ENCODE measurements around the gene SAP30L. TPM values are rescaled to one million over a fixed set of nuclear protein-coding genes. Genes with fewer than 3 reads are reported as not detected.

Gene SAP30L, protein sequence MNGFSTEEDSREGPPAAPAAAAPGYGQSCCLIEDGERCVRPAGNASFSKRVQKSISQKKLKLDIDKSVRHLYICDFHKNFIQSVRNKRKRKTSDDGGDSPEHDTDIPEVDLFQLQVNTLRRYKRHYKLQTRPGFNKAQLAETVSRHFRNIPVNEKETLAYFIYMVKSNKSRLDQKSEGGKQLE
- total RNA-seq (10 to 100 TPM; 28.8 to 43.5 (median 36.7) TPM), polyA plus RNA-seq (10 to 100 TPM; 17.4 to 21.6 (median 19.4) TPM)
- long read RNA-seq, donor 1, full-length matches to known transcripts = 10 of 10 reads
- long read RNA-seq, donor 1, partial matches to known transcripts = 0 of 10 reads
- long read RNA-seq, donor 1, other reads (novel, unspliced or antisense) = 0 of 10 reads
- long read RNA-seq, donor 2, full-length matches to known transcripts = 13 of 13 reads
- long read RNA-seq, donor 2, partial matches to known transcripts = 0 of 13 reads
- long read RNA-seq, donor 2, other reads (novel, unspliced or antisense) = 0 of 13 reads

DNA sequence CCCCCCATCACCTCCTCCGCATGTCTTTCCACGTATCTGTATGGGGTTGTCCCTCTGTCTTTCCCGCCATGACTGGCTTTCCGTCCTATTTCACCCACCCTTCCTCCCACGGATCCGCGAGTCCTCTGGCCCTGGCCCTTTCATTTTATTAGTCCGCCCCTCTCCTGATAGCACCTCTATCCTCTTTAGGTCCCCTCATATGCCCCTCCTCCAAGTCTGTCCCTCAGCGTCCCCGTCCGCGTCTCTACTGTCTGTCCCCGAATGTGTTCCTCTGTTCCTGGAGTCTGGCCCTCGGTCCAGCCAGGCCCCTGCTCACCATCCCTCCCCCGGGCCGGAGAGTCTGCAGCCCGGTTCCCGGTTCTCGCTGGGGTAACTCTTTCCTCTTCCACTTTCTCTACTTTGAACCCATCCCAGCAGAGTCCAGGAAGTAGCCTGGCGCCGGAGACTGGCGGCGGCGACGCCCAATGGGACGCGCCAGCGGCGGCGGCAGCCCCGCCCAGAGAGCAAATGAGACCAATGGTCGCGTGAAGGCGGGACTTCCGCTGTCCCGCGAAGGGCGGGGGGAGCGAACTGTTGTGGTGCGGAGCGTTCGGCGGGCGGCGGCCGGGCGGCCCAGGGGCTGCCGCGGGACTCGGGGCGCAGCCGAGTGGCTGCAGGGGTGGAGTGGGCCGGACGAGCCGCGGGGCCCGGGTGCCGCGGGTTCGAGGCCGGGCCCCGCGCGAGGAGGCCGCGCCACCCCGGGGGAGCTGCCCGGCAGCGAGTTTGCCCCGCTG is at the start of gene SAP30L:
Gene SAP30L (plus strand): TSS at position 576 of the 773 bp plus-strand sequence. CDS start 608 bp downstream, outside the sequence.
- Histone ChIP-seq H3K36me3 (peaks cover 2 to 34% (median 19%) of the 10 kb centered on the region in 6 donors), H3K27ac (peak within 1 kb of the TSS; percentile 81 to 95 (median 85)), H3K27me3 (replicated peaks in 1 of 7) (no peaks in the 10 kb centered on the region), H3K4me1 (peaks cover 19 to 64% (median 52%) of the 10 kb centered on the region in 6 donors), H3K4me3 (peak within 1 kb of the TSS; percentile 89 to 99 (median 98)), H3K9me3 (no peaks in the 10 kb centered on the region)
- WGBS, 5 donors = 0 to 1% (median 0%) methylated on average over 30 to 70 of the region's 70 CpGs
- DNase-seq = peak; percentile 97
- TF ChIP-seq, protein P1, sequence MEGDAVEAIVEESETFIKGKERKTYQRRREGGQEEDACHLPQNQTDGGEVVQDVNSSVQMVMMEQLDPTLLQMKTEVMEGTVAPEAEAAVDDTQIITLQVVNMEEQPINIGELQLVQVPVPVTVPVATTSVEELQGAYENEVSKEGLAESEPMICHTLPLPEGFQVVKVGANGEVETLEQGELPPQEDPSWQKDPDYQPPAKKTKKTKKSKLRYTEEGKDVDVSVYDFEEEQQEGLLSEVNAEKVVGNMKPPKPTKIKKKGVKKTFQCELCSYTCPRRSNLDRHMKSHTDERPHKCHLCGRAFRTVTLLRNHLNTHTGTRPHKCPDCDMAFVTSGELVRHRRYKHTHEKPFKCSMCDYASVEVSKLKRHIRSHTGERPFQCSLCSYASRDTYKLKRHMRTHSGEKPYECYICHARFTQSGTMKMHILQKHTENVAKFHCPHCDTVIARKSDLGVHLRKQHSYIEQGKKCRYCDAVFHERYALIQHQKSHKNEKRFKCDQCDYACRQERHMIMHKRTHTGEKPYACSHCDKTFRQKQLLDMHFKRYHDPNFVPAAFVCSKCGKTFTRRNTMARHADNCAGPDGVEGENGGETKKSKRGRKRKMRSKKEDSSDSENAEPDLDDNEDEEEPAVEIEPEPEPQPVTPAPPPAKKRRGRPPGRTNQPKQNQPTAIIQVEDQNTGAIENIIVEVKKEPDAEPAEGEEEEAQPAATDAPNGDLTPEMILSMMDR (IDR thresholded peaks at IDR 0.05 in 8 of 11, conservative IDR thresholded peaks at IDR 0.05 in 3 of 11) = peak in 1 of 11 experiments; percentile 39
- TF ChIP-seq POLR2A (IDR thresholded peaks at IDR 0.05) (peak in 2 of 3 donors; percentile 70 to 82), POLR2AphosphoS5 (IDR thresholded peaks at IDR 0.05) (peak; percentile 93 to 96 (median 94))
- intact Hi-C loops (cut with DNase I; ENCODE audit: low total_unique reads) = loop anchor here (10.0 kb wide), 1 partner anchor 309 kb away; the partner anchor contains the start of gene LARP1

DNA sequence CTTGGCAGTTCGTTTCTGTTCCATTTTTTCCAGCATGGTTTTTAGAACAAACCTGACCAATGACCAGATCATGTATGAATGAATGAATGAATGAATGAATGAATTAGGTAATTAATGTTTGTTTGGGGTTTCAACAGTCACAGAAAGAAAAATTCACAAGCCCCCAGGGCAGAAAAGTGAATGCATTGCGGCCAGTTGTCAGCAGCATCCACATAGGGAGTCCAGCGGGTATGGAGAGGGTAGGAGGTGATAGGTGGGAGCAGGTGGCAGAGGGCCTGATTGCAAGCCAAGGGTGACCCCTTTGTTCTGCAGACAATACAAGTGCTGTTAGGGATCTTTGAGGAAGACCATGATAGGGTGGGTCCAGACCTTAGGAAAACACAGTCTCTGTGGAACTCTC is 49.7 kb upstream of the SAP30L start:
- H3K36me3 ChIP-seq = peaks cover 0 to 64% (median 2%) of the 10 kb centered on the region in 6 donors
- TF ChIP-seq, protein P1 (IDR thresholded peaks at IDR 0.05 in 8 of 11, conservative IDR thresholded peaks at IDR 0.05 in 3 of 11) = no peak
- no peak for TF ChIP-seq POLR2A (IDR thresholded peaks at IDR 0.05)
- no peaks in the 10 kb centered on the region for H3K27me3 ChIP-seq (replicated peaks in 1 of 7)
- no peaks in the 10 kb centered on the region for H3K9me3 ChIP-seq
- H3K4me3 ChIP-seq = no peak overlapping the region
- intact Hi-C loops (cut with DNase I; ENCODE audit: low total_unique reads) = no loop called here
- H3K4me1 ChIP-seq = peaks cover 0 to 37% (median 10%) of the 10 kb centered on the region in 6 donors
- no peak overlapping the region for H3K27ac ChIP-seq
- no peak for DNase-seq
- WGBS, 5 donors = 76 to 93% (median 77%) methylated on average over 3 of the region's 3 CpGs

DNA sequence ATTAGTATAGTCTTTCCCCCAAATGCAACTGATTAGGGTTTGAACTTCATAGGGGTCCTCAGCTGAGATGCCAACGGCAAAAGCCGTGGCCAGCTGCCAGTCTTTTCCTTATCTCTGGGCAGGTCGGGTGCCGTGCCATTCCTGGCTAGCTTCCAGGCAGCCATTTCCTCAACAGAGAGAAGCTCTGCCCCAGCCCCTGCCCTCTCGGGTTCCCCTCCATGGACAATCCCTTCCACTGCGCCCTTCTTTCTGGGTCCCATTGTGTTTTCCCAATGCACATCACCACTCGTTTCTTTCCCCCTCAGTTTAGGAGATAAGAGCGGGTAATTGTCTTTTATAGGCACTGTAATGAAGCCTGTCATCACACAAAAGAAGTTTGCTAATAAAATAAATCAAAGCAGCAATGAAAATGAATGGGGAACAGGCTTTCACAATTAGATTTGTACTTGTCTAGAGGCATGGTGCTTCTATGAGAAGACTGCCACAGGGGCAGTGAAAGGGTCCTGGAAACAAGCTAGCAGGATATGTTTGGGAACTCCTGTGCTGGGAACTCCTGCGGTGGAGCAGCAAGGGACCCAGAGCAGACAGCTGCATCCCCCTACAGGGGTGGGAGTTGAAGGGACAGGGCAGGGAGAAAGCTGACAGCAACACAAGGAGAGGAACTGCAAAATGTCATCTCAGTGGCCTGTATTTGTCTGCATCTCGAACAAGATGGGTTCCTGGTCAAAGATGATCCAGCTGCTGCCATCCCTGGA is 48.0 kb upstream of the SAP30L start:
- H3K4me1 ChIP-seq = peaks cover 0 to 37% (median 10%) of the 10 kb centered on the region in 6 donors
- TF ChIP-seq POLR2A (IDR thresholded peaks at IDR 0.05) (no peak), POLR2AphosphoS5 (IDR thresholded peaks at IDR 0.05) (peak in 1 of 3 donors; percentile 29)
- TF ChIP-seq, protein P1 (IDR thresholded peaks at IDR 0.05 in 8 of 11, conservative IDR thresholded peaks at IDR 0.05 in 3 of 11) = no peak
- H3K27ac ChIP-seq = no peak overlapping the region
- peaks cover 0 to 51% (median 0%) of the 10 kb centered on the region in 6 donors for H3K36me3 ChIP-seq
- 50 to 70% (median 57%) methylated on average over 9 to 10 of the region's 10 CpGs for WGBS, 5 donors
- H3K4me3 ChIP-seq = no peak overlapping the region
- intact Hi-C loops (cut with DNase I; ENCODE audit: low total_unique reads) = no loop called here
- H3K27me3 ChIP-seq (replicated peaks in 1 of 7) = no peaks in the 10 kb centered on the region
- no peaks in the 10 kb centered on the region for H3K9me3 ChIP-seq
- no peak for DNase-seq
